GM21825 (cell line): ENCODE measurements around the gene USP7.

Experiments
- ATAC-seq: cut with Tn5 transposase; IDR thresholded peaks from one replicate; pipeline ENCODE4 v1.9.1; 2021; ENCODE audit warnings: mild to moderate bottlenecking, moderate library complexity; ENCODE audit not compliant: unreplicated experiment

USP7 gene

DNA sequence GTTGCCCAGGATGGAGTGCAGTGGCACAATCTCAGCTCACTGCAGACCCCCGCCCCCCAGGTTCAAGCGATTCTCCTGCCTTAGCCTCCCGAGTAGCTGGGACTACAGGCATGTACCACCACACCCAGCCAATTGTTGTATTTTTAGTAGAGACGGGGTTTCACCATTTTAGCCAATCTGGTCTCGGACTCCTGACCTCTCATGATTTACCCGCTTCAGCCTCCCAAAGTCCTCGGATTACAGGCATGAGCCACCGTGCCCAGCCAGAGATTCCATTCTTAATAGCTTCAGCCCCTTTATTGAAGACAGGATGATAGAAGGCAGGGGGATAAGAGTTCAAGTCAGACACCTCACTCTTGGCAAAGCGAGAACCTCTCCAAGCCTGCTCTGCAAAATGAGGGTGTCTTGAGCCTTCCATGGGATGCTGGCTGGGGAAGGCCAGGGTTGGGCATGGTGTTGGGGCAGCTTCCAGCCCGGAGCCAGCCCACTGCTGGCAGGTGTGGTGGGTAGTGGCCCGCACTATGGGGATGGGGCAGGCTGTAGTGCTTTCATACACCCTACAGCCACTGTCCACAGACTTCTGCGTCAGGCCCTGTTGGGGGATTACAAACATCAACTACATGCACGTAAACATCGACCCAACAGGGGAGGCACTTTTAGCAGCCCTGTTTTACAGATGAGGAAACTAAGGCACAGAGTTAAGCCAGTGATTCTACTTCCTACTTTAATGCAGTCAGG, 98.4 kb downstream of the USP7 start:
- no peak for ATAC-seq

- no peak for ATAC-seq
Measured at GRCh38 chr16:8864480-8865110, 99.1 kb downstream of the USP7 start.

DNA sequence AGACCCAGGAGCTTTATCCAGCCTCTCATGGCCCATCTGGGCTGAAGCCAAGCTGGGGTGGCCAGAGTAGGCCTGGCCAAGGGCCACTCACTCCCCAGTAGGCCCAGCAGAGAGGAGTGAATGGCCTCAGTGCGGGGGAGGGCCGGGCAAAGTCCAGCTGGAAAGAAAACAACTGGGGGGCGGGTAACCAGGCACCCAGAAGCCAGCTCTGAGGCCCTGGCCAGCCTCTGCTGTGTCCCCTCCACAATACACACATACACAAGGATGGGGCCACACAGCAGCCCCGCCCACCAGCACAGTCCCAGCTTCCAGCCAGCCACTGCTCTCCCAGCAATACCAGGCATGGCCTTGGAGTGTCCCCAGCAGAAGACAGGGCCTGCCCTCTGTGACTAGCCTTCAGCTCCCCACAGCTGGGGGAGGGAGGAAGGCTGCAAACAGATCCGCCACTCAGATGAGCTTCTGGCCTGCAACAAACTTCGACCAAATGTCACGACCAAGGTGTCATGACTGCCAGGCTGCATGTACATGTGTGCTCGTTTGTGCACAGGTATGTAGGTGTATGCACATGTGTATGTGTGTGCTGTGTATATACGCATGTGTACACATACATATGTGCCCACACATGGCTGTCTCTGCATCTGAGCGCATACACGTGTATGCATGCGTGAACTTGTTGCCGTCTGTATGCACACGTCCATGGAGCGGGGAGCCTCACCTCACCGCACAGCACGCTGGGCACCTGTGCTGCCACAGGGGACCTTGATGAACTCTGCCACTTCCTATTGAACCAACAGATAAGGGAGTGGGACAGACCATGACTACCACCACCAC, 99.9 kb downstream of the USP7 start:
- ATAC-seq = no peak

GRCh38 chr16:8862309-8863130, 101.2 kb downstream of the USP7 start:
- ATAC-seq = no peak

DNA sequence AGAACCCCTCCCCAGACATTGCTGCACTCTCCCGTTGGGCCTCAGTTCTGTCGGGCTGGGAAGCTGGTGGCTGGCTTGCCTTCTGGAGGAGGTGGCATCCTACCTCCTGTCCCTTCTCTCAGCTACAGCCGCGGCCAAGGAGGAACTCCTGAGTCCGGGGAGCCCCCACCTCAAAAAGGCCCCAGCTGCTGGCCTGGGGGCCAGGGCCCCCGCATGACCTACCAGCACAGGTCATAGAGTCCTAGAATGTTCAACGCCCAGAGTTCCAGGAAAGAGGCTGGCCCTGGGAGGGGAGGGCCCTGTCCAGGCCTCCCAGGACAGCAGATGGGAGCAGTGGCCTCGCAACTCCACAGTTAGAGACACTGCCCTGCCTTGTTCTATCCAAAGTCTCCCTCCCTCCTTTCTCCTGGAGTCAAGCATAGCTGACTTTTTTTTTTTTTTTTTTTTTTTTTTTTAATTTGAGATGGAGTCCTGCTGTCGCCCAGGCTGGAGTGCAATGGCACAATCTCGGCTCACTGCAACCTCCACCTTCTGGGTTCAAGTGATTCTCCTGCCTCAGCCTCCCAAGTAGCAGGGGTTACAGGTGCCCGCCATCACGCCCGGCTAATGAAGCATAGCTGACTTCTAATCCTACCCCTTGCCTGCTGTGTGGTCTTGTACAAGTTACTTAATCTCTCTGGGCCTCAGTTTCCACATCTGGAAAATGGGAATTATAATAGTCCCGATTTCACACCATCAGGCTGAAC, 102.0 kb downstream of the USP7 start:
- no peak for ATAC-seq

- ATAC-seq = no peak
Measured at GRCh38 chr16:8859913-8860881, 103.5 kb downstream of the USP7 start.

- ATAC-seq = no peak
Measured at GRCh38 chr16:8858994-8859912, 104.5 kb downstream of the USP7 start.

GRCh38 chr16:8855972-8856371, 107.7 kb downstream of the USP7 start:
- no peak for ATAC-seq

GRCh38 chr16:8855051-8855786, 108.5 kb downstream of the USP7 start:
- ATAC-seq = no peak

- ATAC-seq = no peak
Measured at GRCh38 chr16:8854298-8854948, 109.3 kb downstream of the USP7 start.

DNA sequence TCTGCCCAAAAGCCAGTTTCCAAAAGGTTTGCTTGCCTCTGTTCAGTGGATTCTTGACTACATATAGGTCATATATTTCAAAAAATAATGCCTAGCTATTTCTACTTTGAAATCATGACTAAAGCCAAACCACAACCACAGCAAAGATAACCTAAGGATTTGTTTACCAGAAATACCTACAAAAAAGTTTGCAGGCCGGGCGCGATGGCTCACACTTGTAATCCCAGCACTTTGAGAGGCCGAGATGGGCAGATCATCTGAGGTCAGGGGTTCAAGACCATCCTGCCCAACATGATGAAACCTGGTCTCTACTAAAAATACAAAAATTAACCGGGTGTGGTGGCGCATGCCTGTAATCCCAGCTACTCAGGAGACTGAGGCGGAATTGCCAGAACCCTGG, 110.1 kb downstream of the USP7 start:
- ATAC-seq = no peak

DNA sequence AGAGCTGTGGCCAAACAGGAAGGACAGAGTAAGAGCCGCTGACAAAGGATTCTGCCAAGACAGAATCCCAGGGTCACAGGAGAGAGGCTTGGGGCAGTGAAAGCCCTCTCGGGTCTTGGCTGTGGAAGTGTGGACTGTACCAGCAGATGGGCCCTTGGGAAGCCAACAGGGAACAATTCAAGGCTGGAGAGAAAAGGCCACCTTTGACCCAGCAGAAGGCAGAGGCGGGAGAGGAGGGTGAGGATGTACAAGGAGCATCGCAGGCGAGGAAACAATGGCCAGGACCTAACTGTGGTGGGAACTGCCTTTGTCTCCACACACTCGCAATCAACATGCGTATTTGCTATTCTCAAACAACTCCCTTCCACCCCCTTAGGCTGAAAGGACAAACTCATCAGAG, 110.6 kb downstream of the USP7 start:
- ATAC-seq = no peak

DNA sequence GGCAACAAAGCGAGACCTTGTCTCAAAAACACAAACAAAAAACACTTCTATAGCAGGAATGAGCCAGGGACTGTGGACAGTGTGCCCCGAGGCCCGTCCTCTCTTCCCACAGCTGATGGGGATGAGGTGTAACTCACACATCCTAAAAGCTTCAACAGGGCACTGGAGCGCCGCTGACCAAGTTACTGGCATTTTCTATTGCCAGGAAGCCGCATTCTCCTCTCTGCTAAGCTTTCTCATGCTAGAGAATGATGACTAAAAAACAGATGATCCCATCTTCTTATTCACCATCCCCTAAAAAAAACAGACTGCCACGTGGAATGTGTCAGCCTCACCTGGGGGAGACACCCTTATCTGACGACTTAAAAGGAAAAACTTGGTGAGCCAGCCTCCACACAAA, 111.2 kb downstream of the USP7 start:
- no peak for ATAC-seq

DNA sequence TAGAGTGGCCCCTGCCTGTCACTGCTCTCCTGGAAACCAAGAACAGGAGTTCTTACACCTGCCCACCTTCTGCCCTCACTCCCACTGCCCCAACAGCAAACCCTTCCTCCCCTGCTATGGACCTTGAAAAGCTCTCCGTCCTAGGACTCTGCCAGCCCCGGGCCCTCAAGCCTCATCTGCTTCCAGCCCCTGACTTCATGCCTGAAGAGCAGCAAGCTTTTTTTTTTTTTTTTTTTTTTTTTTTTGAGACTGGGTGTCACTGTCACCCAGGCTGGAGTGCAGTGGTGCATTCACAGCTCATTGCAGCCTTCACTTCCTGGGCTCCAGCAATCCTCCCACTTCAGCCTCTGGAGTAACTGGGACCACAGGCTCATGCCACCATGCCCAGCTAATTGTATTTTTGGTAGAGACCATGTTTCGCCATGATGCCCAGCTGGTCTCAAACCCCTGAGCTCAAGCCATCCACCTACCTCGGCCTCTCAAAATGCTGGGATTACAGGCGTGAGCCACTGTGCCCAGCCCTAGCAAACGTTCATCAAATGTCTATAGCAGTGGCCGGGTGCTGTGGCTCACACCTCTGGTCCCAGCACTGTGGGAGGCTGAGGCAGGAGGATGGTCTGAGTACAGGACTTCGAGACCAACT, 111.8 kb downstream of the USP7 start:
- no peak for ATAC-seq

DNA sequence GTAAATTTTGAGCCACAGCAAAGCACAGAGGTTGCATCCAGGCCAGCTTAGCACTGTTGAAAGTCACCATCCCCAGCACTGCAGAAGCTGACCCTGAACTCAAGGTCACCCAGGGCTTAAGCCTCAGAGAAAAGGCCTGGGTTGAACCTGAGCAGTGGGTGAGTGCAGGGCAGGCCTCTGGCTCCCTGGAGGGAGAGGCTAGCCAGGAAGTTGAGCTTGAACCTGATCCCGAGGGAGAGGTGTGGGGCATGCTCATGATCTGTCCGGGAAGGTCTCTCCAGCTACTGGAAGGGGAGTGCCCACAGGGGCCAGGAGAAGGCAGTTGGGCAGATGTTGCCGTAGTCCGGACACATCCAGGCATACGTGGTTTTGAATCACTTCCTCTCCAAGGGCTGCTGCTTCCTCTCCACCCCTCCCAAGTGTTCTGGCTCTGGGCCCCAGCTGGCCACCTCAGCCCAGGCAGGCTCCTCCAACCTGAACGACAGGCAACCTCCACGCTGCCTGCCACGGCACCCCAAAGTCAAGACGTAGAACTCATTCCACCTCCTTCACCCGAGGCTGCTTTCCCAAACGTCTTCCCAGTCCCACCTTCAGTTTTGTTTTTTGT, 113.3 kb downstream of the USP7 start:
- ATAC-seq = no peak

DNA sequence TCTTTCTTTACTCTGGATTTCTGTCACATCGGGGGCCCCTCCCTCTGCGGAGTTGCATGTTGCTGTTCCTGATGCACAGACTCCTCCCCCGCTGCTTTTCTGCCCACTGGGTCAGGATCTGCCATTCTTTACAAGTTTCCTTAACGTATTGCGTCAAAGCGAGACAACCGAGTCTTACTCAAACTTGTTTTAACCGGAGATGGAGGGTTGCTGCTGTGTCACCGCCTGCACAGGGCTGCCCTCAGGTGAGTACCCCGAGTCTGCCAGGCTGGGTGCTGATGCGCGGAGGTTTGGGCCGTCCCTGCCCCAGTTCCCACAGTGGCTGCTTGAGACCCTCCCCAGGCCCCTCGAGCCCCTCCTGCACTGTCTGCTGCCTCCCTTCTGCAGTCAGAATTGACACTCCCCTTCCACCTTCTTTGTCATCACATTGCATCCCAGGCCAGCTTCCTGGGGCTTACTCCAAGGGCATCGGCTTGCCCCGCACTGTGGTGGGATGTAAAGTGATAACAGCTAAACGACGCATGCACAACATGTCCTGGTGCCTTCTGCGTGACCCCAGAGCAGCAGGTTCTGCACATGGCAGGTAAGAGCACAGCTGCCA, 114.2 kb downstream of the USP7 start:
- ATAC-seq = no peak
